ENCODE results near the gene AGBL2.

DNA sequence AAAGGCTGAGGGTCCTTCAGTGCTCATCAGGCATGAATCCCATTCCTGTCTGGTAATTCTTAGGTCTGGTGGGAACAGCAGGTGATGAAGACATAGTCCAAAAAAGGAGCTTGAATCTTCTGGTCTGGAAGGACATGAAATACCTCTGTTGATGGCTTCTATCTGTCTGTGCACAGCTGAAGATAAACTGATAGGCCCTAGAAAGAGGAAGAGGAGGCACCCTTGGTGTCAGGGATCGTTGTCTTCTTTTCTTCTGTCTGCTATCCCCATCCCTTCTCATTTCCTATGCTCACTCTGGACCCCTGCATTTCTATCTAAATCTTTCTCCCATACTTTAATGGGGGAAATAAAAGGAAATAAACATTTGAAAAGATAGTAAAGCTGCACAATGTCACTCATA lies 9.4 kb downstream of the AGBL2 start:
- TF ChIP-seq, protein P1, sequence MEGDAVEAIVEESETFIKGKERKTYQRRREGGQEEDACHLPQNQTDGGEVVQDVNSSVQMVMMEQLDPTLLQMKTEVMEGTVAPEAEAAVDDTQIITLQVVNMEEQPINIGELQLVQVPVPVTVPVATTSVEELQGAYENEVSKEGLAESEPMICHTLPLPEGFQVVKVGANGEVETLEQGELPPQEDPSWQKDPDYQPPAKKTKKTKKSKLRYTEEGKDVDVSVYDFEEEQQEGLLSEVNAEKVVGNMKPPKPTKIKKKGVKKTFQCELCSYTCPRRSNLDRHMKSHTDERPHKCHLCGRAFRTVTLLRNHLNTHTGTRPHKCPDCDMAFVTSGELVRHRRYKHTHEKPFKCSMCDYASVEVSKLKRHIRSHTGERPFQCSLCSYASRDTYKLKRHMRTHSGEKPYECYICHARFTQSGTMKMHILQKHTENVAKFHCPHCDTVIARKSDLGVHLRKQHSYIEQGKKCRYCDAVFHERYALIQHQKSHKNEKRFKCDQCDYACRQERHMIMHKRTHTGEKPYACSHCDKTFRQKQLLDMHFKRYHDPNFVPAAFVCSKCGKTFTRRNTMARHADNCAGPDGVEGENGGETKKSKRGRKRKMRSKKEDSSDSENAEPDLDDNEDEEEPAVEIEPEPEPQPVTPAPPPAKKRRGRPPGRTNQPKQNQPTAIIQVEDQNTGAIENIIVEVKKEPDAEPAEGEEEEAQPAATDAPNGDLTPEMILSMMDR (IDR thresholded peaks at IDR 0.05): no peak
- TF ChIP-seq POLR2A (IDR thresholded peaks at IDR 0.05): no peak

Data from lower leg skin (tissue), 3 donors.